ENCODE data around the gene FH. TPM values are rescaled to one million over a fixed set of nuclear protein-coding genes. Genes with fewer than 3 reads are reported as not detected.

FH gene
- 88.6 TPM for polyA plus RNA-seq (2012; ENCODE audit: low read depth, missing spikeins)

GRCh38 chr1:241519308-241520079, at the start of gene FH:
TSS of gene FH (minus strand) at chr1:241519755. CDS start at chr1:241519722, 33 bp downstream.
- FAIRE-seq (peak; percentile 97), DNase-seq (ENCODE audit: insufficient read length, low spot score) (peak; percentile 52)
- peak; percentile 77 for TF ChIP-seq TAF1 (IDR thresholded peaks at IDR 0.05; ENCODE audit: low read depth, low read length)
- TF ChIP-seq POLR2A (IDR thresholded peaks at IDR 0.05; ENCODE audit: low read depth, low read length) = peak; percentile 92
- no peak for TF ChIP-seq PAX5 (IDR thresholded peaks at IDR 0.05; ENCODE audit: insufficient read depth, low read length, severe bottlenecking)
- 0 out of 2 replicates have a peak, but pooled peaks have one; percentile 52 for TF ChIP-seq POU2F2 (IDR thresholded peaks at IDR 0.05; ENCODE audit: low read depth, low read length)
- TF ChIP-seq POLR2AphosphoS5 (IDR thresholded peaks at IDR 0.05; ENCODE audit: low read depth, low read length) = peak; percentile 90
- no peak for TF ChIP-seq SPI1 (IDR thresholded peaks at IDR 0.05; ENCODE audit: low read depth, low read length)

DNA sequence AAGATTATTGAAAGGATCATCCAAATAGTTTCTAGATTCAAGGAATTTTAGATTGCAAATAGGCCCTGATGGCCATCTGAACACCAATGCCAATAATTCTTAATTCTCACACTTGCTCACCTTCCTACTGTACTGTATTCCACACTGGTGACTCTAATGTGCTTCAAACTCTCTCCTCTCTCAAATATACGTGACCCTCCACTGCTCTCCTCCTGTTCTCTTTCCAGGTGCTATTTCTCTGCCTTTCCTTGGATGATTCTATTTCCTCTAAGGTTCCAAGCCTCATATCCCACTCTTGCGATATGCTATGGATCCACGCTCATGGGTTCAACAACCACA, 41.3 kb upstream of the FH start:
- DNase-seq (ENCODE audit: insufficient read length, low spot score) (no peak), FAIRE-seq (no peak)
- TF ChIP-seq POU2F2 (IDR thresholded peaks at IDR 0.05; ENCODE audit: low read depth, low read length) (no peak), SPI1 (IDR thresholded peaks at IDR 0.05; ENCODE audit: low read depth, low read length) (no peak)

DNA sequence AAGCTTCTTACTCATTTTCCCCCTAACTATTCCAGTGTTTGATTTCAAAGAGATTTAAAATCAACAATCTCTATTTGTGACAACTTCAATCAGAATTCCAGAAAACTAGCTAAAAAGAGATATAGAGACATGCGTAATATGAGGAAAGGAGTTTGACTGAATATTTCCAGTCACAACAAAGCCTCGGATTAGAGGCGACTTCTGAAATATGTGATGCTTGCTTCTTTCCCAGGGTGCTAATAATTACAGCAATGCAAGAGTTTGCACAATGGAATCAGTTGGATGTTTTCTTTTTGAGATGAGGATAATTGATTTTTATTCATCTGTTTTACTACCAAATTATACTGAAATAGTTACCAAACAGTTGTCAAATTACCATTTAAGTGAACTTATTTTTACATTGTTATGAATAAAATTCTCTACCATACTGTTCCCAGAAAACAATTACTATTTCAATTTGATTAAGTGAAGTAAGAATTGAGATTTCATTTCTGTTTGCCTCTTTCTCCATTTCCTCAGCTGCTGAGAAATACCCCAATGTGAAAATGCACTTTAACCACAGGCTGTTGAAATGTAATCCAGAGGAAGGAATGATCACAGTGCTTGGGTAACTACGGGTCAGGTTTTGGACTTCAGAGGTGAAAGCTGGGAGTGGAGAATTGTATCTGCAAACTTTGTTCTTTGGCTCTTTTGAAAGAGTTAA, 40.7 kb upstream of the FH start:
- TF ChIP-seq POLR2AphosphoS5 (IDR thresholded peaks at IDR 0.05; ENCODE audit: low read depth, low read length) (no peak), TAF1 (IDR thresholded peaks at IDR 0.05; ENCODE audit: low read depth, low read length) (no peak), PAX5 (IDR thresholded peaks at IDR 0.05; ENCODE audit: insufficient read depth, low read length, severe bottlenecking) (no peak), SPI1 (IDR thresholded peaks at IDR 0.05; ENCODE audit: low read depth, low read length) (no peak), POLR2A (IDR thresholded peaks at IDR 0.05; ENCODE audit: low read depth, low read length) (no peak), POU2F2 (IDR thresholded peaks at IDR 0.05; ENCODE audit: low read depth, low read length) (no peak)
- FAIRE-seq = no peak
- DNase-seq (ENCODE audit: insufficient read length, low spot score) = no peak

DNA sequence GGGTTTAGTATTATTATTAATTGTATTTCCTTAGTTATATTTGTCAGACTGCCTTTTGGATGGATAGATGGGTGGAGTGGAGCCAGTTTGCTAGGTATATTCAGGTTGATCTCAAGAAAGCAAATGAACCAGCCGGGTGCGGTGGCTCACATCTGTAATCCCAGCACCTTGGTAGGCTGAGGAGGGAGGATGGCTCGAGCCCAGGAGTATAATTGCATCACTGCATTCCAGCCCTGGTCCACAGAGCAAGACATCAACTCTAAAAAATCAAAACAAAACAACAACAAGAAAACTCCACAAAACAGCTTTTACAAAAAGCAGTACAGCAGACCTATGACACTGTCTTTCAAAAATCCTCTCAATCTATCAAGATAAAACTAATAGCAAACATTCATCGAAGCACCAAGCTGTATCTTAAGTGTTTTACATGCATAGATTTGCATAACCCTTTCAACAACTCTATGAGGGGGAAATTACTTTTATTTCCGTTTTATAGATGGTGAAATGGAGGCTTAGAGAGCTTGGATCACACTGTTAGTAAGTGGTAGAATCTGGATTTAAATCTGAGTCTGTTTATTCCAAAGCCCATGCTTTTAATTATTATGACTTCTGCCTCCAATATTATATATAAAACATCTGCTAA, 38.1 kb upstream of the FH start:
- no peak for FAIRE-seq

DNA sequence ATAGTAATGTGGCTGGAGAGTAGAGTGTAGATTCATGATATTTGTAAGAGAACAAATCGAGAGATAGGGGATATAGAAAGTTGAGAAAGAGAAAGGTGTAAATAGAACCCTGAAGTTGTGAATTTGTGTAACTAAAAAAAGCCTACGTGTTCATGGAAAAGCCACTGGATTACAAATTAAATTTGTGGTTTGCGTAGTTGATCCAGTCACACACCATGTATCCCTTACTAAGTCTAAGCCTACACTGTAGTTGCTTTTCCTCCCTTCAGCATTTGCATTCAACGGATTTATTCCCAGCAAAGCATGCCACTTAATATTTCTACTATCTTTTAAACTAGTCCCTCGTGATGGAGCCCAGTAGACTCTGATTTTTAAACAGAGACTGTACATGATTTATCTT, 37.5 kb upstream of the FH start:
- FAIRE-seq (no peak), DNase-seq (ENCODE audit: insufficient read length, low spot score) (no peak)
- TF ChIP-seq TAF1 (IDR thresholded peaks at IDR 0.05; ENCODE audit: low read depth, low read length) (no peak), PAX5 (IDR thresholded peaks at IDR 0.05; ENCODE audit: insufficient read depth, low read length, severe bottlenecking) (no peak), POU2F2 (IDR thresholded peaks at IDR 0.05; ENCODE audit: low read depth, low read length) (no peak)

More for the DNA sequence above, 38.1 kb upstream of the FH start:
- no peak for TF ChIP-seq TAF1 (IDR thresholded peaks at IDR 0.05; ENCODE audit: low read depth, low read length)
- no peak for DNase-seq (ENCODE audit: insufficient read length, low spot score)

GRCh38 chr1:241555526-241555925, 36.0 kb upstream of the FH start:
- DNase-seq (ENCODE audit: insufficient read length, low spot score) (no peak), FAIRE-seq (no peak)
- TF ChIP-seq POLR2AphosphoS5 (IDR thresholded peaks at IDR 0.05; ENCODE audit: low read depth, low read length) (no peak), PAX5 (IDR thresholded peaks at IDR 0.05; ENCODE audit: insufficient read depth, low read length, severe bottlenecking) (no peak), POU2F2 (IDR thresholded peaks at IDR 0.05; ENCODE audit: low read depth, low read length) (no peak), TAF1 (IDR thresholded peaks at IDR 0.05; ENCODE audit: low read depth, low read length) (no peak), SPI1 (IDR thresholded peaks at IDR 0.05; ENCODE audit: low read depth, low read length) (no peak), POLR2A (IDR thresholded peaks at IDR 0.05; ENCODE audit: low read depth, low read length) (no peak)

GRCh38 chr1:241553886-241554592, 34.5 kb upstream of the FH start:
- TF ChIP-seq TAF1 (IDR thresholded peaks at IDR 0.05; ENCODE audit: low read depth, low read length) = no peak
- TF ChIP-seq POU2F2 (IDR thresholded peaks at IDR 0.05; ENCODE audit: low read depth, low read length) = no peak
- no peak for TF ChIP-seq POLR2AphosphoS5 (IDR thresholded peaks at IDR 0.05; ENCODE audit: low read depth, low read length)
- TF ChIP-seq POLR2A (IDR thresholded peaks at IDR 0.05; ENCODE audit: low read depth, low read length) = no peak
- TF ChIP-seq SPI1 (IDR thresholded peaks at IDR 0.05; ENCODE audit: low read depth, low read length) = no peak
- no peak for TF ChIP-seq PAX5 (IDR thresholded peaks at IDR 0.05; ENCODE audit: insufficient read depth, low read length, severe bottlenecking)
- FAIRE-seq = no peak
- no peak for DNase-seq (ENCODE audit: insufficient read length, low spot score)

GRCh38 chr1:241551759-241552638, 32.4 kb upstream of the FH start:
- DNase-seq (ENCODE audit: insufficient read length, low spot score) = no peak

More at GRCh38 chr1:241551759-241552638, 32.4 kb upstream of the FH start:
- peak; percentile 82 for TF ChIP-seq POLR2A (IDR thresholded peaks at IDR 0.05; ENCODE audit: low read depth, low read length)
- TF ChIP-seq POU2F2 (IDR thresholded peaks at IDR 0.05; ENCODE audit: low read depth, low read length) = peak; percentile 89
- TF ChIP-seq POLR2AphosphoS5 (IDR thresholded peaks at IDR 0.05; ENCODE audit: low read depth, low read length) = peak; percentile 68; the same call in 1 of the 2 replicates
- no peak for TF ChIP-seq PAX5 (IDR thresholded peaks at IDR 0.05; ENCODE audit: insufficient read depth, low read length, severe bottlenecking)
- TF ChIP-seq TAF1 (IDR thresholded peaks at IDR 0.05; ENCODE audit: low read depth, low read length) = peak; percentile 76
- peak; percentile 92 for TF ChIP-seq SPI1 (IDR thresholded peaks at IDR 0.05; ENCODE audit: low read depth, low read length)
- FAIRE-seq = peak; percentile 80
